GM12892 (cell line): ENCODE measurements around the gene ISCA2.

ENCODE experiments used
- POLR2A ChIP-seq: IDR thresholded peaks from 2 replicates; pipeline ENCODE4 v1.6.1; 2011; ENCODE audit warnings: low read depth, low read length, control low read depth
- POLR2AphosphoS5 ChIP-seq: IDR thresholded peaks from 2 replicates; pipeline ENCODE4 v1.6.1; 2011; ENCODE audit warnings: low read depth, low read length, control low read depth
- TAF1 ChIP-seq: IDR thresholded peaks from 2 replicates; pipeline ENCODE4 v1.6.1; 2011; ENCODE audit warnings: low read depth, mild to moderate bottlenecking, control low read depth, low read length, borderline replicate concordance

DNA sequence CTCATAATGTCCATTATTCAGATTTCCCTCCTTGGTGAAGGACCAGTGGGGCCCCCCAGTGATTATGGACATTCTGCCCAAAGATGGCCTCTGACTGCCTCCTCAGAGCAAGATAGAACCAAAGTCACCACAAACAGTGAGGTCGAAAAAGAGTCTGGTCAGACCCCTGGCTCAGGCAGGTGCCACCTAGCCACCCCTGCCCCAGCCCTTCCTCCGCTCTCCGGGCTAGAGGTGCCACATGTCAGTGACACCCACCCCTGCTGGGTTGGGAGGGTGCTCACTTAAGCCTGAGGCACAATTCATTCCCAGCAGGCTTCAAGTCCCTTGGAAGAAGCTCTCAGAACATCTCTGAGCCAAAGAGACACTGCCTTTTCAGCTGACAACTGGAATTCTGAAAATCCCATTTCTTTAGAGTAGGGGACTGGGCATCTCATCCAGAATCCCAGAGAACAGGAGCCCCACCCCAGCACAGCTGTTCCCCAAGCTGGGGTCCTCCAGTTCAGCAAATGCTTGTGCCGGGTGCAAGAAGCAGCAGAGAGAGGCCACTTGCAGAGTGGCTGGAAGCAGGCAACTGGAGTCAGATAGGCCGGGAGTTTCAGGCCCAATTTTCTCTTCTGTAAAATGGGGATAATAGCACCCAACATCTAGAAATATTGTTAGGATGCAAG, 50.3 kb downstream of the ISCA2 start:
- TF ChIP-seq POLR2A (no peak), POLR2AphosphoS5 (no peak), TAF1 (no peak)
